ENCODE results near the gene ADAMTS3. TPM values are rescaled to one million over a fixed set of nuclear protein-coding genes. Genes with fewer than 3 reads are reported as not detected.

ADAMTS3 gene
- total and polyA plus RNA-seq, 2 of the 13 experiments (the other 11 are each of a cell fraction or from before 2014, with no cell fraction given), result not detected

DNA sequence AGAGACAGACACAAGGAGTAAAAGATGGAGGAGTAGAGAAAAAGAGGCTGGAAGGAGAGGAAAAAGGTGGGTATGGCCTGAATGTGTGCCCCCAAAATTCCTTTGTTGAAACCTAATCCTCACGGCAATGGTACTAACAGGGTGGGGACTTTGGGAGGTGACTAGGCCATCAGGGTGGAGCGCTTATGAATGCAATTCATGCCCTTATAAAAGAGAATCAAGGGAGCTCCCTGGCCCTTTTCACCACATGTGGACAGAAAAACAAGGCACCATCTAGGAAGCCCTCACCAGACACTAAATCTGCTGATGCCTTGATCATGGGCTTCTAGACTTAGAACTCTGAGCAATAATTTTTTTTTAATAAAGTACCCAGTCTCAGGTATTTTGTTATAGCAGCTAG, 282.1 kb downstream of the ADAMTS3 start:
- intact Hi-C loops (cut with micrococcal nuclease; ENCODE audit: unreplicated experiment), result loop anchor here (5.0 kb wide), 1 partner anchor 555 kb away; no protein-coding TSS in a partner anchor

More for the DNA sequence above, 282.1 kb downstream of the ADAMTS3 start:
- no peak for TF ChIP-seq HHEX (CRISPR knock-in tag; IDR thresholded peaks at IDR 0.05)
- TF ChIP-seq, protein P1, sequence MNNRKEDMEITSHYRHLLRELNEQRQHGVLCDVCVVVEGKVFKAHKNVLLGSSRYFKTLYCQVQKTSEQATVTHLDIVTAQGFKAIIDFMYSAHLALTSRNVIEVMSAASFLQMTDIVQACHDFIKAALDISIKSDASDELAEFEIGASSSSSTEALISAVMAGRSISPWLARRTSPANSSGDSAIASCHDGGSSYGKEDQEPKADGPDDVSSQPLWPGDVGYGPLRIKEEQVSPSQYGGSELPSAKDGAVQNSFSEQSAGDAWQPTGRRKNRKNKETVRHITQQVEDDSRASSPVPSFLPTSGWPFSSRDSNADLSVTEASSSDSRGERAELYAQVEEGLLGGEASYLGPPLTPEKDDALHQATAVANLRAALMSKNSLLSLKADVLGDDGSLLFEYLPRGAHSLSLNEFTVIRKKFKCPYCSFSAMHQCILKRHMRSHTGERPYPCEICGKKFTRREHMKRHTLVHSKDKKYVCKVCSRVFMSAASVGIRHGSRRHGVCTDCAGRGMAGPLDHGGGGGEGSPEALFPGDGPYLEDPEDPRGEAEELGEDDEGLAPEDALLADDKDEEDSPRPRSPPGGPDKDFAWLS (CRISPR knock-in tag; IDR thresholded peaks at IDR 0.05; ENCODE audit: borderline replicate concordance), result no peak
- TF ChIP-seq TFDP2 (CRISPR knock-in tag; IDR thresholded peaks at IDR 0.05), result no peak
- no peak for TF ChIP-seq CEBPB (IDR thresholded peaks at IDR 0.05; ENCODE audit: borderline replicate concordance, low read depth, low read length)
- no peak for TF ChIP-seq SIX4 (CRISPR knock-in tag; IDR thresholded peaks at IDR 0.05)
- TF ChIP-seq ZC3H13 (CRISPR knock-in tag; IDR thresholded peaks at IDR 0.05), result no peak
- TF ChIP-seq RERE (CRISPR knock-in tag; IDR thresholded peaks at IDR 0.05; ENCODE audit: low read depth), result no peak
- TF ChIP-seq DDIT3 (CRISPR knock-in tag; IDR thresholded peaks at IDR 0.05), result no peak
- TF ChIP-seq EP300 (IDR thresholded peaks at IDR 0.05; ENCODE audit: low read depth in 2 of 2, low read length in 2 of 2), result no peak
- no peak for TF ChIP-seq EP300 (CRISPR knock-in tag; IDR thresholded peaks at IDR 0.05; ENCODE audit: borderline replicate concordance)
- TF ChIP-seq ZNF670 (CRISPR knock-in tag; IDR thresholded peaks at IDR 0.05; ENCODE audit: borderline replicate concordance), result no peak
- TF ChIP-seq ZNF766 (CRISPR knock-in tag; IDR thresholded peaks at IDR 0.05; ENCODE audit: borderline replicate concordance), result no peak
- TF ChIP-seq FOXK2 (IDR thresholded peaks at IDR 0.05), result no peak
- no peak for TF ChIP-seq MTF1 (CRISPR knock-in tag; IDR thresholded peaks at IDR 0.05)
- TF ChIP-seq, protein P2, sequence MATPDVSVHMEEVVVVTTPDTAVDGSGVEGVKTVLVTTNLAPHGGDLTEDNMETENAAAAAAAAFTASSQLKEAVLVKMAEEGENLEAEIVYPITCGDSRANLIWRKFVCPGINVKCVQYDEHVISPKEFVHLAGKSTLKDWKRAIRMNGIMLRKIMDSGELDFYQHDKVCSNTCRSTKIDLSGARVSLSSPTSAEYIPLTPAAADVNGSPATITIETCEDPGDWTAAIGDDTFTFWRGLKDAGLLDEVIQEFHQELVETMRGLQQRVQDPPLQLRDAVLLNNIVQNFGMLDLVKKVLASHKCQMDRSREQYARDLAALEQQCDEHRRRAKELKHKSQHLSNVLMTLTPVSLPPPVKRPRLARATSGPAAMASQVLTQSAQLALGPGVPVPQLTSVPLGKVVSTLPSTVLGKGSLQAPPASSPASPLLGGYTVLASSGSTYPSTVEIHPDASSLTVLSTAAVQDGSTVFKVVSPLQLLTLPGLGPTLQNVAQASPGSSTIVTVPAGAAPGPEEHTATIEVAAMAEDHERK (CRISPR knock-in tag; IDR thresholded peaks at IDR 0.05; ENCODE audit: low read depth), result no peak
- H3K27ac ChIP-seq (ENCODE audit: extremely low read length, insufficient read depth, low read length), result no peak overlapping the region
- no peaks in the 10 kb centered on the region for H3K79me2 ChIP-seq (ENCODE audit: insufficient read depth, low read length)
- no peak for ATAC-seq
- in situ Hi-C loops (cut with HindIII; ENCODE audit: extremely low pct_ligation_motif_present, low pct_unique_long_range_greater_than_20kb), result no loop called here
- BruUV-seq (replicated peaks), result no TSS peak
- CTCF ChIA-PET (ENCODE audit: low intra/inter-chr PET ratio, low total read pairs), result no interaction called here
- H3K36me3 ChIP-seq (replicated peaks in 1 of 2; ENCODE audit: control insufficient read depth in 1 of 2, insufficient read depth in 2 of 2, low read length in 2 of 2), result no peaks in the 10 kb centered on the region
- no peaks in the 10 kb centered on the region for H3K4me1 ChIP-seq (ENCODE audit: insufficient read depth, low read length)
- no peaks in the 10 kb centered on the region for H3K9me3 ChIP-seq (ENCODE audit: low read length)
- no peak overlapping the region for H3K4me2 ChIP-seq (ENCODE audit: low read depth, low read length)
- POLR2A ChIA-PET, result no interaction called here
- no peaks in the 10 kb centered on the region for H4K20me1 ChIP-seq (ENCODE audit: insufficient read depth, low read length)
- no peak for DNase-seq (ENCODE audit: low spot score)
- FAIRE-seq, result no peak
- H3K4me3 ChIP-seq (replicated peaks in 1 of 3; ENCODE audit: insufficient read depth in 1 of 3, low read depth in 2 of 3, low read length in 3 of 3), result no peak overlapping the region
- WGBS (ENCODE audit: low lambda C conversion rate), result 14% methylated on average over 2 of the region's 2 CpGs
- H3K27me3 ChIP-seq (ENCODE audit: control insufficient read depth in 1 of 2, insufficient read depth in 2 of 2, low read length in 2 of 2), result no peaks in the 10 kb centered on the region
- no peak overlapping the region for H2AFZ ChIP-seq (ENCODE audit: low read length)
- H3K9ac ChIP-seq (ENCODE audit: insufficient read depth, low read depth, low read length), result no peak overlapping the region

All from HepG2 (cell line).